Measurements from ENCODE around the gene COL2A1. TPM values are rescaled to one million over a fixed set of nuclear protein-coding genes. Genes with fewer than 3 reads are reported as not detected.

Gene COL2A1
- total RNA-seq, 4 donors from 2014 or later, result 0.15 to 1.9 TPM; not detected in 2

GRCh38 chr12:47977046-47977771 lies 27.1 kb downstream of the COL2A1 start:
- Histone ChIP-seq H3K4me3 (no peak overlapping the region), H3K27ac (no peak overlapping the region), H3K4me1 (no peaks in the 10 kb centered on the region), H3K9me3 (no peaks in the 10 kb centered on the region), H3K36me3 (no peaks in the 10 kb centered on the region), H3K27me3 (no peaks in the 10 kb centered on the region)
- intact Hi-C loops (cut with DNase I; ENCODE audit: low total_unique reads), result no loop called here
- TF ChIP-seq CTCF (IDR thresholded peaks at IDR 0.05) (no peak), POLR2A (IDR thresholded peaks at IDR 0.05) (no peak)
- no peak for DNase-seq

- no peaks in the 10 kb centered on the region for H3K4me1 ChIP-seq
- H3K9me3 ChIP-seq, result no peaks in the 10 kb centered on the region
- H3K4me3 ChIP-seq, result no peak overlapping the region
- no peaks in the 10 kb centered on the region for H3K27me3 ChIP-seq
- H3K27ac ChIP-seq, result no peak overlapping the region
- intact Hi-C loops (cut with DNase I; ENCODE audit: low total_unique reads), result no loop called here
- no peak for DNase-seq
- H3K36me3 ChIP-seq, result no peaks in the 10 kb centered on the region
- TF ChIP-seq CTCF (IDR thresholded peaks at IDR 0.05), result no peak
Observed at GRCh38 chr12:47975816-47976215, 28.5 kb downstream of the COL2A1 start.

- DNase-seq, result no peak
- H3K4me1 ChIP-seq, result no peaks in the 10 kb centered on the region
- intact Hi-C loops (cut with DNase I; ENCODE audit: low total_unique reads), result no loop called here
- TF ChIP-seq CTCF (IDR thresholded peaks at IDR 0.05) (no peak), POLR2A (IDR thresholded peaks at IDR 0.05) (no peak)
- H3K27me3 ChIP-seq, result no peaks in the 10 kb centered on the region
- H3K27ac ChIP-seq, result no peak overlapping the region
- H3K4me3 ChIP-seq, result no peak overlapping the region
- H3K36me3 ChIP-seq, result no peaks in the 10 kb centered on the region
- H3K9me3 ChIP-seq, result no peaks in the 10 kb centered on the region
Observed at GRCh38 chr12:47975036-47975620, 29.1 kb downstream of the COL2A1 start.

- H3K27me3 ChIP-seq, result no peaks in the 10 kb centered on the region
- no peak overlapping the region for H3K4me3 ChIP-seq
- intact Hi-C loops (cut with DNase I; ENCODE audit: low total_unique reads), result no loop called here
- TF ChIP-seq CTCF (IDR thresholded peaks at IDR 0.05) (no peak), POLR2A (IDR thresholded peaks at IDR 0.05) (no peak)
- no peaks in the 10 kb centered on the region for H3K36me3 ChIP-seq
- H3K4me1 ChIP-seq, result no peaks in the 10 kb centered on the region
- no peaks in the 10 kb centered on the region for H3K9me3 ChIP-seq
- no peak for DNase-seq
- no peak overlapping the region for H3K27ac ChIP-seq
Observed at GRCh38 chr12:47973870-47974269, 30.4 kb downstream of the COL2A1 start.

- no peaks in the 10 kb centered on the region for H3K9me3 ChIP-seq
- intact Hi-C loops (cut with DNase I; ENCODE audit: low total_unique reads), result no loop called here
- no peak for TF ChIP-seq POLR2A (IDR thresholded peaks at IDR 0.05)
- TF ChIP-seq CTCF (IDR thresholded peaks at IDR 0.05), result no peak
Observed at GRCh38 chr12:47972895-47973294, 31.4 kb downstream of the COL2A1 start.

More at GRCh38 chr12:47972895-47973294, 31.4 kb downstream of the COL2A1 start:
- Histone ChIP-seq H3K27me3 (no peaks in the 10 kb centered on the region), H3K36me3 (no peaks in the 10 kb centered on the region), H3K4me1 (no peaks in the 10 kb centered on the region), H3K27ac (no peak overlapping the region), H3K4me3 (no peak overlapping the region)
- no peak for DNase-seq

Data from uterus (tissue), 4 donors.